Right atrium auricular region (tissue), 2 donors: ENCODE results near the gene ABCA6. TPM values are rescaled to one million over a fixed set of nuclear protein-coding genes. Genes with fewer than 3 reads are reported as not detected.
"Not testable (repeated sequence)": the region's sequence is repeated elsewhere in the genome, so short reads cannot be mapped to it uniquely, and the experiment has no call there.

Source experiments
- DNase-seq: peaks from one replicate; pipeline ENCODE4 v3.0.0-alpha.2; 2019; ENCODE audit warnings: low spot score
- H3K27ac ChIP-seq, 2 donors: fragments of 200-600 bp; sonication (generic); 1 replicate in 1 of 2; 2 replicates in 1 of 2; pipeline ENCODE4 v1.5.1; 2016 to 2019
- H3K27me3 ChIP-seq, 2 donors: fragments of 200-600 bp; sonication (generic); one replicate each; pipeline versions ENCODE4 v1.5.1 to v1.6.0; 2017 to 2019
- H3K36me3 ChIP-seq: fragments of 200-600 bp; sonication (generic); one replicate; pipeline ENCODE4 v1.5.1; 2016
- H3K4me1 ChIP-seq, 2 donors: fragments of 200-600 bp; sonication (generic); one replicate each; pipeline versions ENCODE4 v1.5.1 to v1.6.0; 2017 to 2019
- H3K4me3 ChIP-seq, 2 donors: fragments of 200-600 bp; sonication (generic); 1 replicate in 1 of 2; 2 replicates in 1 of 2; pipeline ENCODE4 v1.5.1; 2017 to 2019; ENCODE audit warnings: mild to moderate bottlenecking in 1 of 2, moderate library complexity in 1 of 2
- H3K9me3 ChIP-seq, 2 donors: fragments of 200-600 bp; sonication (generic); one replicate each; pipeline ENCODE4 v1.5.1; 2019
- CTCF ChIP-seq, 2 donors: fragments of 200-600 bp; sonication (generic); IDR thresholded peaks; one replicate each; pipeline ENCODE4 v1.5.1; 2019; ENCODE audit warnings: antibody characterized with exemption in 2 of 2
- total RNA-seq, 2 donors: library from RNA; depleted of rRNA; stranded (reverse); fragments of >200 nt; gene quantifications; one replicate each; pipeline ENCODE4 v1.1.0, GENCODE V29; 2016

Gene ABCA6
- total RNA-seq, 2 donors from 2014 or later, result 20.0 to 41.9 TPM

- peaks cover 67% of the 10 kb centered on the region for H3K36me3 ChIP-seq
- H3K27me3 ChIP-seq, result no peaks in the 10 kb centered on the region
- no peak for TF ChIP-seq CTCF (IDR thresholded peaks at IDR 0.05)
- peaks cover 5 to 46% of the 10 kb centered on the region in 2 donors for H3K9me3 ChIP-seq
- no peak overlapping the region for H3K27ac ChIP-seq
- H3K4me1 ChIP-seq, result no peaks in the 10 kb centered on the region
- no peak overlapping the region for H3K4me3 ChIP-seq
- no peak for DNase-seq
These were observed 62.8 kb downstream of the ABCA6 start for GRCh38 chr17:69078864-69079263.

DNA sequence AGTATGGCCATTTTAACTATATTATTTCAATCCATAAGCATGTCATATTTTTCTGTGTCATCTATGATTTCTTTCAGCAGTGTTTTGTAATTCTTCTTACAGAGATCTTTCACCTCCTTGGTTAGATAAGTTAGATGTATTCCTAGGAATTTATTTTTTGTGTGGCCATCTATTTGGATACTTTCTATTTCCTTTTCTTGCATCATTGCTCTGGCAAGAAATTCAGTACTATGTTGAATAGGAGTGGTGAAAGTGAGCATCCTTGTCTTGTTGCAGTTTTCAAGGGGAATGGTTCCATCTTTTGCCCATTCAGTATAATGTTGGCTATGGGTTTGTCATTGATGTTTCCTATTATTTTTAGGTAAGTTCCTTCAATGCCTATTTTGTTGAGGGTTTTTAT lies 65.9 kb downstream of the ABCA6 start:
- TF ChIP-seq CTCF (IDR thresholded peaks at IDR 0.05), result no peak
- Histone ChIP-seq H3K27me3 (no peaks in the 10 kb centered on the region), H3K9me3 (peaks cover 5 to 41% of the 10 kb centered on the region in 2 donors), H3K36me3 (peaks cover 38% of the 10 kb centered on the region), H3K27ac (no peak overlapping the region), H3K4me3 (no peak overlapping the region), H3K4me1 (no peaks in the 10 kb centered on the region)
- no peak for DNase-seq

DNA sequence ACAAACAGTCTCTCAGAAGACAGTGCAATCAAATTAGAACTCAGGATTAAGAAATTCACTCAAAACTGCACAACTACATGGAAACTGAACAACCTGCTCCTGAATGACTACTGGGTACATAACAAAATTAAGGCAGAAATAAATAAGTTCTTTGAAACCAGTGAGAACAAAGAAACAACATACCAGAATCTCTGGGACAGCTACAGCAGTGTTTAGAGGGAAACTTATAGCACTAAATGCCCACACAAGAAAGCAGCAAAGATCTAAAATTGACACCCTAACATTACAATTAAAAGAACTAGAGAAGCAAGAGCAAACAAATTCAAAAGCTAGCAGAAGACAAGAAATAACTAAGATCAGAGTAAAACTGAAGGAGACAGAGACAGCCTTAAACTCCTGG lies 68.3 kb downstream of the ABCA6 start:
- DNase-seq, H3K4me1 ChIP-seq, H3K27ac ChIP-seq, H3K4me3 ChIP-seq, H3K27me3 ChIP-seq: not testable (repeated sequence)
- Histone ChIP-seq H3K36me3 (peaks cover 15% of the 10 kb centered on the region), H3K9me3 (peaks cover 5 to 41% of the 10 kb centered on the region in 2 donors)

DNA sequence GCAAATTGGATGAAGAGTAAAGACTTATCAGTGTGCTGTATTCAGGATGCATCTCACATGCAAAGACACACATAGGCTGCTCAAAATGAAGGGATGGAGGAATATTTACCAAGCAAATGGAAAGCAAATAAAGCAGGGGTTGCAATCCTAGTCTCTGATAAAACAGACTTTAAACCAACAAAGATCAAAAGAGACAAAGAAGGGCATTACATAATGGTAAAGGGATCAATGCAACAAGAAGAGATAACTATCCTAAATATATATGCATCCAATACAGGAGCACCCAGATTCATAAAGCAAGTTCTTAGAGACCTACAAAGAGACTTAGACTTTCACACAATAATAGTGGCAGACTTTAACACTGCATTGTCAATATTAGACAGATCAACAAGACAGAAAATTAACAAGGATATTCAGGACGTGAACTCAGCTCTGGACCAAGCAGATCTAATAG lies 68.9 kb downstream of the ABCA6 start:
- not testable (repeated sequence) for DNase-seq, H3K27ac ChIP-seq, H3K4me1 ChIP-seq, H3K4me3 ChIP-seq, H3K27me3 ChIP-seq, H3K36me3 ChIP-seq
- peaks cover 5 to 41% of the 10 kb centered on the region in 2 donors for H3K9me3 ChIP-seq

GRCh38 chr17:69071233-69071586 lies 70.5 kb downstream of the ABCA6 start:
- not testable (repeated sequence) for H3K4me3 ChIP-seq, H3K4me1 ChIP-seq, DNase-seq, H3K27ac ChIP-seq, H3K27me3 ChIP-seq, H3K36me3 ChIP-seq
- H3K9me3 ChIP-seq, result peaks cover 5 to 26% of the 10 kb centered on the region in 2 donors

DNA sequence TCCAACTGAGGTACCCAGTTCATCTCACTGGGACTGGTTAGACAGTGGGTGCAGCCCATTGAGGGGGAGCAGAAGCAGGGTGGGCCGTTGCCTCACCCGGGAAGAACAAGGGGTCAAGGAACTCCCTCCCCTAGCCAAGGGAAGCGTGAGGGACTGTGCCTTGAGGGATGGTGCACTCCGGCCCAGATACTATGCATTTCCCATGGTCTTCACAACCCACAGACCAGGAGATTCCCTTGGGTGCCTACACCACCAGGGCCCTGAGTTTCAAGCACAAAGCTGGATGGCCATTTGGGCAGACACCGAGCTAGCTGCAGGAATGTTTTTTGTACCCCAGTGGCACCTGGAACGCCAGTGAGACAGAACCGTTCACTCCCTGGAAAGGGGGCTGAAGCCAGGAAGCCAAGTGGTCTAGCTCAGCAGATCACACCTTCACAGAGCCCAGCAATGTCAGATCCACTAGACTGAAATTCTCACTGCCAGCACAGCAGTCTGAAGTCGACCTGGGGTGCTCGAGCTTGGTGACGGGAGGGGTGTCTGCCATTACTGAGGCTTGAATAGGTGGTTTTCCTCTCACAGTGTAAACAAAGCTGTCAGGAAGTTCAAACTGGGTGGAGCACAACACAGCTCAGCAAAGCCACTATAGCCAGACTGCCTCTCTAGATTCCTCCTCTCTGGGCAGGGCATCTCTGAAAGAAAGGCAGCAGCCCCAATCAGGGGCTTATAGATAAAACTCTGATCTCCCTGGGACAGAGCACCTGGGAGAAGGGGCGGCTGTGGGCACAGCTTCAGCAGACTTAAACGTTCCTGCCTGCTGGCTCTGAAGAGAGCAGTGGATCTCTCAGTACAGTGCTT lies 71.1 kb downstream of the ABCA6 start:
- not testable (repeated sequence) for H3K27me3 ChIP-seq, H3K4me3 ChIP-seq, H3K27ac ChIP-seq, DNase-seq, H3K36me3 ChIP-seq, H3K4me1 ChIP-seq
- H3K9me3 ChIP-seq, result peaks cover 5 to 24% of the 10 kb centered on the region in 2 donors

DNA sequence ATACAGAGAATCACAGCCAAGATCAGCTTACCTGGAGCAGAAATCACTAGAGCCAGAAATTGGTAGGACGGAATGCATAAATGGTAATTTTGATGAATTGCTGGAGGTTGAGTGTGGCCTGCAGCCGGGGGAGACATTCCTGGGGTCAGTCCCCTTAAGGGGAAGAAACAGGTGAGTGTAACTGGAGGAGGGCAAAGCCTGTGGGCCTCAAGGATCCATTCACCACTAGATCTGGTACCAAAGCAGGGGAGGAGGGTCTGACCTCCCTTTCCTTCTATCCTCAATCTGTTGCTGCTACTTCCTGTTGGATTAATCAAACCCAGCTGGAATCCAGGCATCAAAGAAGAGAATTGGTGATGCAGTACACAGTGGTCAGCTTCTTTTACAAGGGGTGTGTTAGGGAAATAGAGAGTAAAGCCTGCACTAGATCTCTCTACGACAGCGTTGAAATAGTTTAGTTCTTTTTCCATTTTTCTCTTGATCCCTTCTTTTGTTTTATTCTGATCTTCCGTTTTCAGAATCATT lies 72.4 kb downstream of the ABCA6 start:
- H3K27me3 ChIP-seq, result no peaks in the 10 kb centered on the region
- H3K36me3 ChIP-seq, result no peaks in the 10 kb centered on the region
- TF ChIP-seq CTCF (IDR thresholded peaks at IDR 0.05), result no peak
- no peaks in the 10 kb centered on the region for H3K4me1 ChIP-seq
- H3K4me3 ChIP-seq, result no peak overlapping the region
- H3K9me3 ChIP-seq, result peaks cover 0 to 13% of the 10 kb centered on the region in 2 donors
- DNase-seq, result no peak
- no peak overlapping the region for H3K27ac ChIP-seq
